Stomach (tissue), 4 donors: ENCODE results near the gene BLOC1S4.

Source experiments
- EP300 ChIP-seq: sonication (generic); formaldehyde crosslinking; IDR thresholded peaks from one replicate; pipeline ENCODE4 v1.6.1; 2017; ENCODE audit warnings: antibody characterized with exemption
- POLR2A ChIP-seq, 4 donors: fragments of 450-650 bp; IDR thresholded peaks; one replicate each; pipeline ENCODE4 v1.6.1; 2016; ENCODE audit warnings: antibody characterized with exemption in 4 of 4, control low read depth in 2 of 4, mild to moderate bottlenecking in 1 of 4, moderate library complexity in 1 of 4
- POLR2AphosphoS5 ChIP-seq, 3 donors: sonication (generic); formaldehyde crosslinking; IDR thresholded peaks; one replicate each; pipeline ENCODE4 v1.6.1; 2016; ENCODE audit warnings: antibody characterized with exemption in 3 of 3
- TF ChIP-seq, protein P1 (sequence below), 7 experiments: fragments of 450-650 bp in 4 of 7; fragments of 200-600 bp in 3 of 7; sonication (generic) in 3 of 7; IDR thresholded peaks; one replicate each; pipeline ENCODE4 v1.5.1; 2016 to 2019; ENCODE audit warnings: antibody characterized with exemption in 7 of 7, control low read depth in 2 of 7, mild to moderate bottlenecking in 1 of 7

DNA sequence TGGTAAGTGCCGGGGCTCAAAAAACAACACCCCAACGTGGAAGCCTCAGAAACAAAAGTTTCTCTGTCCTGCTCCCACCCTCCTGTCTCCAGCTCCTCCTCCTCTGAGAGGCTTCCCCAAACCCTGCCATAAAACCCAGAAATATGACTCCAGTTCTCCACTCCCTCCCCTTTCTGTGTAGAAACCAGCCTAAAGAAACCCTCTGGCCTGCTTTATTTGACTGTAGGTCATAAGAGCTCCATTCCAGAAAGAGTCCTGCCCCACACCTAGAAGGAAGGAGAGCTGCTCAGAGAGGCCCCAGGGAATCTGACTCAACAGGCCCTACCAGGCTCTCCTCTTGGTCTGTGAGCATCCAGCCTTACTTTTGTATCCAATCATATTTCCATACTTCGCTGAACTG is 23.2 kb upstream of the BLOC1S4 start:
- TF ChIP-seq, protein P1, sequence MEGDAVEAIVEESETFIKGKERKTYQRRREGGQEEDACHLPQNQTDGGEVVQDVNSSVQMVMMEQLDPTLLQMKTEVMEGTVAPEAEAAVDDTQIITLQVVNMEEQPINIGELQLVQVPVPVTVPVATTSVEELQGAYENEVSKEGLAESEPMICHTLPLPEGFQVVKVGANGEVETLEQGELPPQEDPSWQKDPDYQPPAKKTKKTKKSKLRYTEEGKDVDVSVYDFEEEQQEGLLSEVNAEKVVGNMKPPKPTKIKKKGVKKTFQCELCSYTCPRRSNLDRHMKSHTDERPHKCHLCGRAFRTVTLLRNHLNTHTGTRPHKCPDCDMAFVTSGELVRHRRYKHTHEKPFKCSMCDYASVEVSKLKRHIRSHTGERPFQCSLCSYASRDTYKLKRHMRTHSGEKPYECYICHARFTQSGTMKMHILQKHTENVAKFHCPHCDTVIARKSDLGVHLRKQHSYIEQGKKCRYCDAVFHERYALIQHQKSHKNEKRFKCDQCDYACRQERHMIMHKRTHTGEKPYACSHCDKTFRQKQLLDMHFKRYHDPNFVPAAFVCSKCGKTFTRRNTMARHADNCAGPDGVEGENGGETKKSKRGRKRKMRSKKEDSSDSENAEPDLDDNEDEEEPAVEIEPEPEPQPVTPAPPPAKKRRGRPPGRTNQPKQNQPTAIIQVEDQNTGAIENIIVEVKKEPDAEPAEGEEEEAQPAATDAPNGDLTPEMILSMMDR (IDR thresholded peaks at IDR 0.05): no peak
- no peak for TF ChIP-seq POLR2AphosphoS5 (IDR thresholded peaks at IDR 0.05)
- TF ChIP-seq POLR2A (IDR thresholded peaks at IDR 0.05): no peak
- TF ChIP-seq EP300: no peak
